Heart left ventricle (tissue), 16 donors: ENCODE data around the gene SELENOO. TPM values are rescaled to one million over a fixed set of nuclear protein-coding genes. Genes with fewer than 3 reads are reported as not detected.

Experiments used
- ATAC-seq, 4 donors: fragments of 200-7000 bp; cut with Tn5 transposase; one replicate each; pipeline ENCODE4 v1.9.1; 2020 to 2022; ENCODE audit warnings: moderate library complexity in 4 of 4, mild to moderate bottlenecking in 3 of 4, moderate number of reproducible peaks in 1 of 4
- DNase-seq, 5 donors: peaks; one replicate each; pipeline ENCODE4 v3.0.0-alpha.2; 2020
- H3K27ac ChIP-seq, 12 donors: fragments of 200-600 bp; sonication (generic) in 4 of 12; one replicate each; pipeline versions ENCODE4 v1.5.0 to v1.8.0; 2016 to 2022; ENCODE audit warnings: mild to moderate bottlenecking in 2 of 12
- H3K27me3 ChIP-seq, 9 donors: fragments of 200-600 bp; sonication (generic) in 2 of 9; one replicate each; pipeline versions ENCODE4 v1.5.1 to v1.8.0; 2016 to 2022; ENCODE audit warnings: mild to moderate bottlenecking in 3 of 9
- H3K36me3 ChIP-seq, 9 donors: fragments of 200-600 bp; sonication (generic) in 2 of 9; one replicate each; pipeline versions ENCODE4 v1.5.0 to v1.8.0; 2018 to 2022; ENCODE audit warnings: mild to moderate bottlenecking in 2 of 9
- H3K4me1 ChIP-seq, 12 donors: fragments of 200-600 bp; sonication (generic) in 4 of 12; one replicate each; pipeline versions ENCODE4 v1.5.0 to v1.8.0; 2016 to 2022; ENCODE audit warnings: mild to moderate bottlenecking in 3 of 12
- H3K4me3 ChIP-seq, 12 donors: fragments of 200-600 bp; sonication (generic) in 4 of 12; one replicate each; pipeline versions ENCODE4 v1.5.0 to v1.8.0; 2017 to 2022; ENCODE audit warnings: mild to moderate bottlenecking in 9 of 12, moderate library complexity in 4 of 12
- H3K9me3 ChIP-seq, 12 donors: fragments of 200-600 bp; sonication (generic) in 4 of 12; one replicate each; pipeline versions ENCODE4 v1.5.0 to v1.8.0; 2016 to 2022; ENCODE audit warnings: mild to moderate bottlenecking in 1 of 12
- CTCF ChIP-seq, 12 donors: fragments of 200-600 bp; sonication (generic) in 4 of 12; IDR thresholded peaks; one replicate each; pipeline versions ENCODE4 v1.5.0 to v1.8.0; 2018 to 2022; ENCODE audit warnings: antibody characterized with exemption in 12 of 12, mild to moderate bottlenecking in 5 of 12
- POLR2A ChIP-seq, 2 donors: fragments of 450-650 bp; IDR thresholded peaks; one replicate each; pipeline ENCODE4 v1.6.1; 2017; ENCODE audit warnings: antibody characterized with exemption in 2 of 2, mild to moderate bottlenecking in 2 of 2, moderate library complexity in 2 of 2
- WGBS, 4 donors: extraction: QIAGEN DNeasy Blood & Tissue Kit in 2 of 4; methylation state at CpG; one replicate each; pipeline versions ENCODE4 v1.1.5 to v1.1.7; 2013 to 2018; 5-methylcytosine and 5-hydroxymethylcytosine counted together
- intact Hi-C, 10 donors: fragments of 100-400 bp; cut with DNase I; formaldehyde crosslinking; loops; one replicate each; pipeline versions ENCODE4 v1.11.1 to v1.14.2; 2022
- polyA plus RNA-seq, 2 donors: library from polyadenylated mRNA; stranded (reverse); fragments of 200-250 nt; gene quantifications; one replicate each; pipeline ENCODE4 v1.2.3, GENCODE V29; 2013
- total RNA-seq, 9 donors: library from RNA; depleted of rRNA in 2 of 9; stranded (reverse); fragments of >200 nt in 2 of 9; fragmentation: NEBNext Ultra II Directional in 3 of 9; extraction: Animal tissue kit (Norgen Biotek cat#: 25700) in 3 of 9; gene quantifications; one replicate each; pipeline versions ENCODE4 v1.1.0 to v1.2.4, GENCODE V29; 2016 to 2023
- donor health status: ischemic (EF 13 %, LVEDD 7.1; RV severe dilation, severe dysfunction).
- donor health status: healthy with polysubstance abuse.
- donor health status: DM: no; HTN: yes; CAD: no.
- donor health status: DM: no; HTN: no; CAD: no.
- donor health status: ischemic (EF 25% LVEDD 6.9; RV normal size, moderate dysfunction).
- donor health status: ischemic (EF 25% LVEDD 5.7; RV mildly dilated, moderate dysfunction).
- donor health status: healthy.
- donor health status: DM: yes; HTN: yes; CAD: no.
- donor health status: ischemic (EF 35%, LVEDD 5.7; RV mildly dilated, moderate dysfunction).
- donor health status: nonischemic (EF 11% LVEDD 7.7; RV severe dilation, severe dysfunction).
- donor health status: DM: yes; HTN: yes; CAD: no.
- donor health status: PGD.
- donor health status: ischemic (EF 29% LVEDD 5.4; RV normal size, mild dysfunction).
- donor health status: nonischemic (EF 23%, LVEDD 6.1; RV moderate dilation, normal function).

The SELENOO gene
- total and polyA plus RNA-seq, 11 donors, result 10.4 to 23.8 (median 15.4) TPM

- WGBS, 4 donors, result 90 to 93% (median 92%) methylated on average over 21 to 27 of the region's 27 CpGs
- ATAC-seq (no peak), DNase-seq (peak in 2 of 5 donors; percentile 13 to 21)
- intact Hi-C loops, result loop anchor here in 2 of 10 donors (10.0 kb wide), 2 partner anchors 246 to 256 kb away; no protein-coding TSS in a partner anchor
- Histone ChIP-seq H3K9me3 (no peaks in the 10 kb centered on the region), H3K27ac (no peak overlapping the region), H3K27me3 (peaks cover 0 to 40% (median 9%) of the 10 kb centered on the region in 9 donors), H3K4me1 (peaks cover 0 to 32% (median 17%) of the 10 kb centered on the region in 12 donors), H3K36me3 (no peaks in the 10 kb centered on the region), H3K4me3 (no peak overlapping the region)
- no peak for TF ChIP-seq POLR2A (IDR thresholded peaks at IDR 0.05)
- no peak for TF ChIP-seq CTCF (IDR thresholded peaks at IDR 0.05)
These were observed 19.9 kb upstream of the SELENOO start for GRCh38 chr22:50180727-50181521.

DNA sequence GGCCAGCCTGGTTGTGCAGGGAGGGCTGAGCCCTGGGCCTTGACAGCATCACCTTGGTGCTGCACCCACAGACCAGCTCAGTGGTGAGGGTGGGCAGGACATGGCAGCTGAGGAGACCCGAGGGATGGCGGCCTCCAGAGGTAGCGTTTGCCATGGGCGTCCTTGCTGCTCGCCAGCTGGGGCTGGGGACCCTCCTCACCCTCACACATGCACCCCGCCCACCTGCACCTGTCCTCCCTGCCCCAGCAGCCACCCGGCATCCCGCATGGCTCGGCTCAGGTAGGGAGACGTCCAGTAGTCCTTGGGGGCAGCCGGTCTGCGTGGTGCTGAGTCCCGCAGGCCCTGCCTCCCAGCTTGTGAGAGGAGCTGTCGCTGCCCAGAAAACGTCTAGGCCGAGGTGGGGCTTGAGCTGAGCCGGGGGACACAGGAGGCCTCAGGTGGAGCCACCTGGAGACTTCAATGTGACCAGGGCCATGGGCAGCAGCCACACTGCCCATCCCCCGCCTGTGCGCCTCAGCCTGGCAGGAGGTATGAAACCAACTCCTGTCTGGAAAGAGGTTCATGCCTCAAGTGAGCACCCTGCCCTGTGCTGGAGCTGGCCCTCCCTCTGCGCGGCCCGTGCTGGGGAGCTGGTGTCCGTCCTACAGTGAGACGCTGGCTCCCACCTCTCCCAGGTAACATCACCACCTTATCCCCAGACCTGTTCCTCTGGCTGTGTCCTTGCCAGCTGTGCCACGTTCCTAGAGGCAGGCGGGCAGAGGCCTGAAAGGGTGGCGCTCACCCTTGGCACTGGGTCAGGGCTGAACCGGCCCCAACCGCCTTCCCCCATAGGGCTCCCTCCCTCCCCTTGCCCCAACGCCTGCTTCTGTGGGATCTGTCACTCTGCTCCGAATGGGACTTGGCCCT is 18.4 kb upstream of the SELENOO start:
- intact Hi-C loops, result loop anchor here in 2 of 10 donors (10.0 kb wide), 2 partner anchors 248 to 258 kb away; no protein-coding TSS in a partner anchor
- Histone ChIP-seq H3K27me3 (peaks cover 0 to 25% (median 9%) of the 10 kb centered on the region in 9 donors), H3K36me3 (no peaks in the 10 kb centered on the region), H3K9me3 (no peaks in the 10 kb centered on the region), H3K4me1 (peaks cover 3 to 44% (median 28%) of the 10 kb centered on the region in 12 donors), H3K4me3 (no peak overlapping the region), H3K27ac (peak overlapping the region in 1 of 12 donors; percentile 9)
- DNase-seq (peak in 2 of 5 donors; percentile 29 to 42), ATAC-seq (peak in 2 of 4 donors; percentile 1 to 46)
- TF ChIP-seq POLR2A (IDR thresholded peaks at IDR 0.05), result no peak
- TF ChIP-seq CTCF (IDR thresholded peaks at IDR 0.05), result no peak
- 71 to 84% (median 78%) methylated on average over 10 to 31 of the region's 31 CpGs for WGBS, 4 donors

DNA sequence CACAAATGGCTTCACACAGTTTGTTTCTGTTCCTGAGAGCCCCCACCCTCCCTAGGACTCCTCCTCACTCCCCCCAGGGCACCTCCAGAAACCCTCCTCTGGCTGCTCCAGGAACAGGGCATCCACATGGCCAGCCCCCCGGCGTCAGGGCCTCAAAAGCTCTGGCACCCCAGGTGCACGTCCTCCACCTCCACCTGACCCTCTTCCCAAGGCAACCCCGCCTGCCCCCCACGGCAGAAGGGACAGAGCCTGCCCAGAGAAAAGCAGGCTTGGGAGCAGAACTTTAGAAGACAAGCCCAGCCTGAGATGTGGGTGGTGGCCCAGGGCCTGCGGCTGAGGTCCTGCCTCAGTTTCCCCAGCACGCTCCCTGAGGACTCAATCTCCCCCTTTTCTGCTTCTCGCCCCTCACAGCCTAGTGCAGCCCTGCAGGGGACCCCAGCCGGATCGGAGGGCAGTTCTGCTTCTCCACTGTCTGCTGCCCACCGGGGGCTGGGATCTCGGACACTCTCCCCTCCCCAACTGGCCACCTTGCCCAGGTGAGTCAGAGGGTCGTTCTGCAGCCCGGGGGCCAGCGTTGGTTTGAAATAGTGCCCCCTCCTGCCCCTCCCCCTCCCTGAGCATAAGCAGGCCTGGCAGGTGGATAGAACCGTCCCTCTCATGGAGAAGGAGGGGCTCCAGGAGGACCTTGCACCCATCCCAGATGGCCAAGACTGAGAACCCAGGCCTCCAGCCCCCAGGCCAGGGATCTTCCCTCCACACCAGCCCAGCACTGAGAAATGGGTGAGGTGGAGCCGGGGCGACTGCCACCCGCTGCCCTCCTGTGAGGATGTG is 17.5 kb upstream of the SELENOO start:
- H3K4me3 ChIP-seq, result no peak overlapping the region
- WGBS, 4 donors, result 80 to 86% (median 85%) methylated on average over 17 to 19 of the region's 19 CpGs
- H3K9me3 ChIP-seq, result no peaks in the 10 kb centered on the region
- peaks cover 3 to 45% (median 28%) of the 10 kb centered on the region in 12 donors for H3K4me1 ChIP-seq
- no peaks in the 10 kb centered on the region for H3K36me3 ChIP-seq
- peak overlapping the region in 8 of 12 donors; percentile 29 to 76 (median 53) for H3K27ac ChIP-seq
- H3K27me3 ChIP-seq, result peaks cover 0 to 17% (median 3%) of the 10 kb centered on the region in 9 donors
- TF ChIP-seq POLR2A (IDR thresholded peaks at IDR 0.05), result no peak
- TF ChIP-seq CTCF (IDR thresholded peaks at IDR 0.05), result no peak
- DNase-seq (peak in 2 of 5 donors; percentile 29 to 53), ATAC-seq (no peak)
- intact Hi-C loops, result loop anchor here in 2 of 10 donors (10.0 kb wide), 2 partner anchors 249 to 259 kb away; no protein-coding TSS in a partner anchor
